Activated CD4-positive, alpha-beta T cell treated with anti-CD3 and anti-CD28 coated beads, Interleukin-10, Interleukin-2, amounts not matched to agents 100 ng/mL and 50 ng/mL, durations not matched to agents 16 hours and 8 hours (primary cell): ENCODE measurements around the gene SERGEF.
"Not testable (repeated sequence)": the region's sequence is repeated elsewhere in the genome, so short reads cannot be mapped to it uniquely, and the experiment has no call there.

Experiments used
- DNase-seq: peaks from one replicate; pipeline ENCODE4 v3.0.0-alpha.2; 2020

SERGEF gene

GRCh38 chr11:17898782-17899181 is 114.1 kb downstream of the SERGEF start:
- no peak for DNase-seq

GRCh38 chr11:17898071-17898470 is 114.8 kb downstream of the SERGEF start:
- no peak for DNase-seq

GRCh38 chr11:17897495-17897894 is 115.4 kb downstream of the SERGEF start:
- DNase-seq: no peak

GRCh38 chr11:17896496-17897151 is 116.2 kb downstream of the SERGEF start:
- DNase-seq: not testable (repeated sequence)

GRCh38 chr11:17894929-17895658 is 117.8 kb downstream of the SERGEF start:
- DNase-seq: no peak

- DNase-seq: no peak
These were observed 120.4 kb downstream of the SERGEF start for GRCh38 chr11:17892409-17892808.

- DNase-seq: no peak
These were observed 122.5 kb downstream of the SERGEF start for GRCh38 chr11:17890325-17890724.

- DNase-seq: no peak
These were observed 125.1 kb downstream of the SERGEF start for GRCh38 chr11:17887779-17888178.

GRCh38 chr11:17883946-17884345 is 128.9 kb downstream of the SERGEF start:
- DNase-seq: no peak

GRCh38 chr11:17883057-17883456 is 129.8 kb downstream of the SERGEF start:
- DNase-seq: no peak

- DNase-seq: no peak
These were observed 134.1 kb downstream of the SERGEF start for GRCh38 chr11:17878743-17879142.

GRCh38 chr11:17877886-17878285 is 135.0 kb downstream of the SERGEF start:
- DNase-seq: no peak

GRCh38 chr11:17876827-17877226 is 136.0 kb downstream of the SERGEF start:
- no peak for DNase-seq

- no peak for DNase-seq
These were observed 137.0 kb downstream of the SERGEF start for GRCh38 chr11:17875891-17876290.

- DNase-seq: no peak
These were observed 139.3 kb downstream of the SERGEF start for GRCh38 chr11:17873586-17873985.

GRCh38 chr11:17868398-17868797 is 144.4 kb downstream of the SERGEF start:
- not testable (repeated sequence) for DNase-seq

- no peak for DNase-seq
These were observed 145.5 kb downstream of the SERGEF start for GRCh38 chr11:17867341-17867740.

GRCh38 chr11:17865765-17866428 is 146.9 kb downstream of the SERGEF start:
- no peak for DNase-seq

GRCh38 chr11:17864478-17864941 is 148.3 kb downstream of the SERGEF start:
- DNase-seq: no peak

- DNase-seq: no peak
These were observed 151.7 kb downstream of the SERGEF start for GRCh38 chr11:17861036-17861755.

- DNase-seq: no peak
These were observed 153.3 kb downstream of the SERGEF start for GRCh38 chr11:17859552-17859951.

GRCh38 chr11:17855531-17856290 is 157.1 kb downstream of the SERGEF start:
- DNase-seq: no peak
